AG04449 (cell line): ENCODE data around the gene RNU6-8.

ENCODE experiments used
- CTCF ChIA-PET: fragments of 350-600 bp; formaldehyde crosslinking; extraction: SDS; loops from one replicate; lab custom pipeline; 2021; ENCODE audit warnings: antibody characterized with exemption; lab: Yijun Ruan, JAX
- POLR2A ChIA-PET: fragments of 400-600, 350-600 bp; formaldehyde crosslinking; extraction: SDS; loops from one replicate; lab custom pipeline; 2020; ENCODE audit warnings: antibody characterized with exemption, inconsistent platforms; lab: Yijun Ruan, JAX
- DNase-seq: peaks from one replicate; pipeline ENCODE4 v3.0.0-alpha.2; 2010; ENCODE audit warnings: low read depth, low spot score
- H3K4me3 ChIP-seq: 2 replicates; pipeline ENCODE4 v1.5.1; 2011; ENCODE audit warnings: low read depth, mild to moderate bottlenecking, control low read depth, low read length
- CTCF ChIP-seq: IDR thresholded peaks from one replicate; pipeline ENCODE4 v1.5.1; 2011; ENCODE audit warnings: mild to moderate bottlenecking, moderate library complexity, low read length, control low read depth, inconsistent platforms; ENCODE audit not compliant: insufficient read depth; ENCODE audit errors: missing control alignments

Gene RNU6-8

DNA sequence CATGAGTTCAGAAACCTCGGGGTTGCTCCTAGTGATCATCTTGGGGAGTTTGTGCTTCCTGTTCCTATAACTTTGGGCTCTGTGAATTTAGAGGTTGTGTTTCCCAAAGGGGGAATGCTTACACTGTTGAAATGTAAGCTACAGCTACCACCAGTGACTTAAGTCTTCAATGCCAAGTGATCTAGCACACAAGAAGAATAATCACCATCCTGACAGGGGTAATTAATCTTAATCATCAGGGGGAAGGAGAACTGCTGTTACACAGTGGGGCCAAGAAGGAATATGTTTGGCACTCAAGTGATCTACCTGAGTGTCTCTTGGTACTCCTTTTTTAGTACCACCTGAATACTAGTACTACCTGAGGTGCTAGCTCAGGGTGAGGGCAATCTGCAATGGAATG is 36.1 kb downstream of the RNU6-8 start:
- H3K4me3 ChIP-seq: no peak overlapping the region
- CTCF ChIA-PET: no interaction called here
- DNase-seq: no peak
- POLR2A ChIA-PET: no interaction called here
- no peak for TF ChIP-seq CTCF

DNA sequence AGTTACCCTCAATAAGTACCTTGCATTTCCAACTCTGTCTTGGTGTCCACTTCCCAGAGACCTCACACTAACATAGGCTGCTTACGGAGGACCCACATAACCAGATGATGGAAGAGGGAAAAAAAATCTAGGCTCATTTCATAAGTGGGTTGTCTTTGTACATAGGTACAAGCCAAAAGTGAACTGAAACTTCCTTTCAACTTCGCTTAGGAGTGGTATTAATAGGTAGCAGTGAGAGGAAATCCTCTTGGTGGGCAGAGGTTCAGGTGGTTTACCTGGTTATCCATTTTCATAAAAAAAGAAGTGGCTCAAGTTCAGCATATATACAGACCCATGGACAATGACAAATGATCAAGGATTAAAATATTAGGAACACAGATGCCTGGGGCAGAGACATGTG is 37.0 kb downstream of the RNU6-8 start:
- TF ChIP-seq CTCF: no peak
- no peak for DNase-seq
- ChIA-PET POLR2A (no interaction called here), CTCF (no interaction called here)
- no peak overlapping the region for H3K4me3 ChIP-seq
